Brain microvascular endothelial cell (primary cell): ENCODE data around the gene CTBP2.

ENCODE experiments used
- DNase-seq: peaks from one replicate; pipeline ENCODE4 v3.0.0-alpha.2; 2020
- H3K27ac ChIP-seq: fragments of 250-450 bp; sonication (Bioruptor Pico); 2 replicates; pipeline ENCODE4 v1.5.1; 2020; ENCODE audit warnings: mild to moderate bottlenecking, moderate library complexity
- H3K27me3 ChIP-seq: fragments of 250-450 bp; sonication (Bioruptor Pico); replicated peaks from 2 replicates; pipeline ENCODE4 v1.5.1; 2020; ENCODE audit warnings: mild to moderate bottlenecking
- H3K36me3 ChIP-seq: fragments of 250-450 bp; sonication (Bioruptor Pico); replicated peaks from 2 replicates; pipeline ENCODE4 v1.5.1; 2020; ENCODE audit warnings: mild to moderate bottlenecking
- H3K4me3 ChIP-seq: 2 replicates; pipeline ENCODE4 v1.5.1; 2011; ENCODE audit warnings: low read depth, mild to moderate bottlenecking, control low read depth, low read length, moderate library complexity
- in situ Hi-C: cut with HindIII; loops from 2 replicates; pipeline ENCODE4 v1.10.0; 2017; ENCODE audit warnings: low sequenced_read_pairs, low pct_ligation_motif_present
- TF ChIP-seq, protein P1 (sequence below): IDR thresholded peaks from 2 replicates; pipeline ENCODE4 v1.5.1; 2011; ENCODE audit warnings: low read depth, mild to moderate bottlenecking, moderate library complexity, low read length, control low read depth, inconsistent platforms; ENCODE audit errors: missing control alignments

CTBP2 gene

DNA sequence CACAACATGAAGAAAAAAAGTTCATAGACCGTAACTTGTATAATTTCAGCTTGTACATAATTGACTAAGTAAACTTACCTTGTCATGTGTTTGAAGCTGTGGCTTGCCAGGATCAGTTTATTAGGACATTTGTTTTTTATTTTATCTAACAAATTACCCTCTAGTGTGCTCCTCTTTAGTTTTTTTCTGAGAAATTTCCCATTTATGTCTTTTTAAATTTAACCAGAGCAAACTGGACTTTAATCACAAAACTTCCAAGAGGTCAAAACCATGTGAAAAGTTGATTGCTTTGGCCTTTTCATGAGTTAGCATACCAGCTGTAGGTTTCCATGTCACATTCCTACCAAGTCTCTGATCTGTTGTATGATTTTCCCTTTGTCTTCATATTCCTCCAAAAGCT lies 176.0 kb downstream of the CTBP2 start:
- H3K36me3 ChIP-seq, result peaks cover 43% of the 10 kb centered on the region
- DNase-seq, result no peak
- in situ Hi-C loops, result no loop called here

GRCh38 chr10:124983321-124983720 lies 177.0 kb downstream of the CTBP2 start:
- Histone ChIP-seq H3K36me3 (peaks cover 38% of the 10 kb centered on the region), H3K27me3 (no peaks in the 10 kb centered on the region), H3K27ac (no peak overlapping the region), H3K4me3 (no peak overlapping the region)
- in situ Hi-C loops, result no loop called here
- TF ChIP-seq, protein P1, sequence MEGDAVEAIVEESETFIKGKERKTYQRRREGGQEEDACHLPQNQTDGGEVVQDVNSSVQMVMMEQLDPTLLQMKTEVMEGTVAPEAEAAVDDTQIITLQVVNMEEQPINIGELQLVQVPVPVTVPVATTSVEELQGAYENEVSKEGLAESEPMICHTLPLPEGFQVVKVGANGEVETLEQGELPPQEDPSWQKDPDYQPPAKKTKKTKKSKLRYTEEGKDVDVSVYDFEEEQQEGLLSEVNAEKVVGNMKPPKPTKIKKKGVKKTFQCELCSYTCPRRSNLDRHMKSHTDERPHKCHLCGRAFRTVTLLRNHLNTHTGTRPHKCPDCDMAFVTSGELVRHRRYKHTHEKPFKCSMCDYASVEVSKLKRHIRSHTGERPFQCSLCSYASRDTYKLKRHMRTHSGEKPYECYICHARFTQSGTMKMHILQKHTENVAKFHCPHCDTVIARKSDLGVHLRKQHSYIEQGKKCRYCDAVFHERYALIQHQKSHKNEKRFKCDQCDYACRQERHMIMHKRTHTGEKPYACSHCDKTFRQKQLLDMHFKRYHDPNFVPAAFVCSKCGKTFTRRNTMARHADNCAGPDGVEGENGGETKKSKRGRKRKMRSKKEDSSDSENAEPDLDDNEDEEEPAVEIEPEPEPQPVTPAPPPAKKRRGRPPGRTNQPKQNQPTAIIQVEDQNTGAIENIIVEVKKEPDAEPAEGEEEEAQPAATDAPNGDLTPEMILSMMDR, result no peak
- no peak for DNase-seq

More for the DNA sequence above, 176.0 kb downstream of the CTBP2 start:
- no peak overlapping the region for H3K27ac ChIP-seq
- H3K27me3 ChIP-seq, result no peaks in the 10 kb centered on the region
- TF ChIP-seq, protein P1, result no peak
- H3K4me3 ChIP-seq, result no peak overlapping the region

DNA sequence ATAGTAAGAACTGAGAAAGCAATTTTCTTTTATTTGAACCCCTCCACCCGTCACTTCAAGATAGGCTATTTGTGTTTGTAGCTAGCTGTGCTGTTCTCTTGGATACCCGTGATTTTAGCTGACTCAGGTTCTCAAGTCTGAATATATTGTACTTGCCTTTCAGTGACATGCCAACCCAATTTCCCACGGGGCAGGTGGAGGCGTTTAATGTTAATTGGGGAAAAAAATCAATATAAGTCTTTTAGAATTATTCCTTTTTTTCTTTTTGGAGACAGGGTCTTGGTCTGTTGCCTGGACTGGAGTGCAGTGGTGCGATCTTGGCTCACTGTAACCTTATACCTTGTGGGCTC lies 182.0 kb downstream of the CTBP2 start:
- no peaks in the 10 kb centered on the region for H3K27me3 ChIP-seq
- no peak overlapping the region for H3K4me3 ChIP-seq
- TF ChIP-seq, protein P1, result no peak
- peaks cover 25% of the 10 kb centered on the region for H3K36me3 ChIP-seq
- H3K27ac ChIP-seq, result no peak overlapping the region
- in situ Hi-C loops, result no loop called here
- DNase-seq, result no peak

- DNase-seq, result no peak
- TF ChIP-seq, protein P1, result no peak
- no peak overlapping the region for H3K4me3 ChIP-seq
- no peaks in the 10 kb centered on the region for H3K27me3 ChIP-seq
- H3K36me3 ChIP-seq, result peaks cover 20% of the 10 kb centered on the region
- no peak overlapping the region for H3K27ac ChIP-seq
- in situ Hi-C loops, result no loop called here
Measured at GRCh38 chr10:124977648-124978375, 182.6 kb downstream of the CTBP2 start.

DNA sequence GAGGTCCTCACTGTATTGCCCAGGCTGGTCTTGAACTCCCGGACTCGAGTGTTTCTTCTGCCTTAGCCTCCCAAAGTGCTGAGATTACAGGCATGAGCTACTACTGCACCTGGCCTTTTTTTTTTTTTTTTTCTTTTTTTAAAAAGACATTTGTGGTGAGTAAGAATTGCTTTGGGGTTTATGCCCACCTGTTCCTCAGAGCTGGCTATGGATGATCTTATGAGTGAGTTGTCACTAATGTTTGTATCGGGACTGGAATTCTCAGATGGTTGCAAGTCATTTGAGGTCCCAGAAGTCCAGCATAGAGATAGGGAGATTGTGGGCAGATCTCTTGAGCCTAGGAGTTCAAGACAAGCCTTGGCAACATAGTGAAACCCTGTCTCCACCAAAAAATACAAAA lies 183.2 kb downstream of the CTBP2 start:
- H3K27ac ChIP-seq, result no peak overlapping the region
- in situ Hi-C loops, result no loop called here
- TF ChIP-seq, protein P1, result no peak
- no peak overlapping the region for H3K4me3 ChIP-seq
- no peak for DNase-seq
- H3K27me3 ChIP-seq, result no peaks in the 10 kb centered on the region
- H3K36me3 ChIP-seq, result peaks cover 16% of the 10 kb centered on the region
